HG02759 (cell line): ENCODE data around the gene MAFB.

Source experiments
- ATAC-seq: cut with Tn5 transposase; IDR thresholded peaks from one replicate; pipeline ENCODE4 v1.9.1; 2021; ENCODE audit warnings: mild to moderate bottlenecking, moderate library complexity; ENCODE audit not compliant: unreplicated experiment

MAFB gene

GRCh38 chr20:40703975-40704530 lies 15.0 kb upstream of the MAFB start:
- ATAC-seq = no peak

GRCh38 chr20:40702504-40702903 lies 13.5 kb upstream of the MAFB start:
- ATAC-seq = no peak

GRCh38 chr20:40698744-40699143 lies 9.7 kb upstream of the MAFB start:
- ATAC-seq = no peak

DNA sequence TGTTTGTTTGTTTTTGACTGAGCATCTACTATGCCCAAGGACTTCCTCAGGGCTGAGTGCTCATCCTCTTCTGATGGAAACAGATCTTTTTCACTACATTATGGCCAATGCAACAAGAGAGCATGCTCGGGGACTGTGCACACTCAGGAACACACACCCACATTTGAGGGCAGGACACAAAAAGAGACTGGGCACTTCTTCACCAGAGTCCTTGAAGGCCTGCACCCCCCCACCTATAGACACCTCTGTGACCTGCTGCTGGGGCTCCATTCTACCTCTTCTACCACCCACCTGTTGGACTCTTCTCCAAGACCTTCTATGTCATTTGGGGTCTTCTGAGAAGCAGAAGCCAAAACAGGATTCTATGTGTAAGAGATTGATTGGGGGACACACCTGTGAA lies 9.2 kb upstream of the MAFB start:
- ATAC-seq = no peak

DNA sequence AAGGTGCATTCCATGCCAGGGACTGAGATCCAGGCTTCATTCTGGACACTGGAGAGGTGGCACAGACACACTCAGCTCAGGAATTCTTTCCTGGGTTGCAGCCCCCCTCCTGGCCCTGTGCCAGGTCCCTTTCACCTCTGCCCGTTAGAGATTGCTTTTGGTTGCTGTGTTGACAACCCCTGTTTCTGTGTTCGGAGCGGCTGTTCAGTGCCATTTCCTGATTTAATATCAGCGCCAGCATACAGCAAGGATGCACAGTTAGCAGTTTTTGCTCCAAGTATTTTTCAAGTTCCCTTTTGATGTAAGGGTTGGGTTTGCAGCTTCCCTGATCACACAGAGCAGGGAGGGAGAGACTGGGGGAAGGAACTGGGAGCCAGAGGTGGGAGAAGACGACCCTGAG lies 8.5 kb upstream of the MAFB start:
- no peak for ATAC-seq

DNA sequence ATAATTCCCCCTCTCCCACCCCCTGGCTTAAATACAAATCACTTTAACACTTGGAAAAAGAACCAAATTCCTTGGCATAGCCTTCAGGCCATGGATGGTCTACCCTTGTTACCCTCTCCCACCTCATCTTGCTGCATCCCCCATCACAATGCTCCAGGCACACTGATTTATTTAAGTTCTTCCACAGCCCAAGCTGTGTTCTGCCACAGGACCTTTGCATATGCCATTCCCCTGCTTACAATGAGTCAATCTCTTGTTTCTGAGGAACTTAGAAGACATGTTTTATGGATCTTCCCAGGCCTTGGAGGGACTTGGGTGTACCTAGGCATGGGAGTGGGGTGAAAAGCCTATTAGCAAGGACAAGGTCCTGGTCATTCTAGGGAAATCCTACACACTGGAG lies 6.2 kb upstream of the MAFB start:
- no peak for ATAC-seq

DNA sequence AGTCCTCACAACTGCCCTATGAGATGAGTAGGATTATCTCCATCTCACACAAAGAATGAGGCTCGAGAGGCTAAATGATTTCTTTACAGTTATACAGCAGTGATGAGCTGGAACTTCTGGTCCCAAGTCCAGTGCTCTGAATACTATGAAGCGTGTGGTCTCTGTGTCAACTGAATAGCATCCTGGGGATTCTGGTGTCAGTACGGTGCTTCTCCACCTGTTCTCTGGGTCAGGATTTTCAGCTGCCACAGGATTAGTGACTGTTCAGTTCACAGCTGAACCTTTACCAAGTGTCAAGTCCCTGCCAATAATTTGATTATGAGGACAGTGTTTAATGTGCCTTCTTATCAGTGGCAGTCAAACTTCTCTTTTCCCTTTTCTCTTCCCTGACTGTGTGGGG lies 5.2 kb upstream of the MAFB start:
- ATAC-seq = no peak

DNA sequence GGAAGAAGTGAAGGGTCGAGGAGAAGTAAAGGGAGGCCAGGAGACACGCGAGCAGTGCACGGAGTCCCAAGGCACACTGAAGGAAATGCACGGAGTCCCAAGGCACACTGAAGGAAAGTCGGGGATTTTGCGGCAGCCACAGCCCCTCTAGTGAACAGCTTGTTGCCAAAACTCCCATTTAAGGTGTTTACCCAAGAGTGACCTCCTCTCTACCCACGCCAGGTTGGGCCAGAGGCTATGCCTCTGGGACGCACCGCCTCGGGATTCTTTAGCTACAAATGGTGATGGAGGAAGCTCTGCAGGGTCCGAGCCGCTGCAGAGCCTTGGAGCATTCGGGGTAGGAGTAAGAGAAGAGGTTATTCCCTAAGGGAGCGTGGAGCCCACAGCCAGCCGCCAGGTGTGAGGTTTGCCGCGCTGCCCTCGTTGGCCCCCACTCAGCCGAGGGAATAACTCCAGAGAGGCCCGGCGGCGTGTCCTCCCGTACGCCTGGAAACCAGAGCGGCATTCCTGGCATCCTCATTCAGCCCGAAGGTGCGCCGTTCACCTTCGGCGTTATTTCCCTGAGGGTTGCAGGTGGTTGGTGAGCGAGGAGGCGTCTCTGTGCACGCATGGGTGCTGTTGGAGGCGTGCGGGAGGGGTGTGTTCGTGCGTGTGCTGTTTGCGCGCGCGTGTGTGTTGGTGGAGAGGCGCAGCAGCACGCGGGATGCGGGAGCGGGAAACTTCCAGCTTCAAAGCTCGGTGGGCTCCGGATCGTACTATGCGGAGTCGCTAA lies 3.4 kb upstream of the MAFB start:
- ATAC-seq = no peak

- ATAC-seq = no peak
Measured at GRCh38 chr20:40691566-40692239, 2.7 kb upstream of the MAFB start.

- no peak for ATAC-seq
Measured at GRCh38 chr20:40690836-40691565, 2.0 kb upstream of the MAFB start.

GRCh38 chr20:40689943-40690835 lies 1.2 kb upstream of the MAFB start:
- peak; percentile 63 for ATAC-seq

DNA sequence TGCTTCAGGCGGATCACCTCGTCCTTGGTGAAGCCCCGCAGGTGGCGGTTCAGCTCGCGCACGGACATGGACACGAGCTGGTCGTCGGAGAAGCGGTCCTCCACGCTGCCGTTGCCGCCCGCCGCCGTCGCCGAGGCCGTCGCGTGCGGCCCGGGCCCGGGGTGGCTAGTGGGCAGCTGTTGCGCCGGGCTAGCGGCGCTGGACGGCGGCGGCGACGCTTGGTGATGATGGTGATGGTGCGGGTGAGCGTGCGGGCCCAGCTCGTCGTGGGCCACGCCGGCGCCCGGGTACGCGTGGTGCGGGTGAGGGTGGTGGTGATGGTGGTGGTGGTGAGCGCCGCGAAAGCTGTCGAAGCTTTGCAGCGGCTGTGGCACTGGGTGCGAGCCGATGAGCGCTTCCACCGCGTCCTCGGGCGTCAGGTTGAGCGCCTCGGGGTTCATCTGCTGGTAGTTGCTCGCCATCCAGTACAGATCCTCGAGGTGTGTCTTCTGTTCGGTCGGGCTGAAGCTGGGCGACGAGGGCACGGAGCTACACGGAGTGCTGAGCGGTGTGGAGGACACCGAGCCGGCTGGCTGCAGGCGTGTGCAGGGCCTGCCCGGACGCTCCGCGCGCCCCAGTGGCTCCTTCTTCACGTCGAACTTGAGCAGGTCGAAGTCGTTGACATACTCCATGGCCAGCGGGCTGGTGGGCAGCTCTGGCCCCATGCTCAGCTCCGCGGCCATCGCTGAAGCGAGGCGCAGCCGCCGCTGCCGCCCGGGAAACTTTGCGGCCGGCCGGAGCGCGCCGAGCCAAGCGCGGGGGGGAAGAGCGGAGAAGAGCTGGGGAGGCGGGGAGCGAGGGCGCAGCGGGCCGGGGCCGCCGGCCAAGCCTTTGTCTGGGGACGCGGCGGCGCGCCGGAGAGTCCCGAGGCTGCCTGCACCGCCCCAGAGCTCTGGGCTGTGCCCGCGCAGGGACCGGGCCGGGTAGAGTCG lies 622 bp downstream of the MAFB start:
- ATAC-seq = no peak

- ATAC-seq = no peak
Measured at GRCh38 chr20:40687384-40688128, 1.5 kb downstream of the MAFB start.

DNA sequence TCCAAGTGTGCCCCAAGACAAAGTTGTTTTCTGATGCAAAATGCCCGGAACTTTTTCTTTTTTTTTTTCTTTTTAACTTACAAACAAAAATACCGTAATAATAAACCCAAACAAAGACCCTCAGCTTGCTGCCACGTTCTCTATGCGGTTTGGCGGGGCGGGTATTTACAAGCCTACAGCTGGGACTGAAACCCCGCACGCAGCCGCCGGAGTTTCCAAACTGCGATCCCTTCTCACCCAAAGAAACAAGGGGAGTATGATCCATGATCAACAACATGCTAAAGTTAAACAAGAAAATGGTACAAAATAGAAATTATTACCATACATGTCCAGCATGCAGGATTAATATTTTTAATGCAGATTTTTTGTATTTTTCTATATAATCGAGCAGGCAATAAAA lies 2.1 kb downstream of the MAFB start:
- ATAC-seq = no peak

DNA sequence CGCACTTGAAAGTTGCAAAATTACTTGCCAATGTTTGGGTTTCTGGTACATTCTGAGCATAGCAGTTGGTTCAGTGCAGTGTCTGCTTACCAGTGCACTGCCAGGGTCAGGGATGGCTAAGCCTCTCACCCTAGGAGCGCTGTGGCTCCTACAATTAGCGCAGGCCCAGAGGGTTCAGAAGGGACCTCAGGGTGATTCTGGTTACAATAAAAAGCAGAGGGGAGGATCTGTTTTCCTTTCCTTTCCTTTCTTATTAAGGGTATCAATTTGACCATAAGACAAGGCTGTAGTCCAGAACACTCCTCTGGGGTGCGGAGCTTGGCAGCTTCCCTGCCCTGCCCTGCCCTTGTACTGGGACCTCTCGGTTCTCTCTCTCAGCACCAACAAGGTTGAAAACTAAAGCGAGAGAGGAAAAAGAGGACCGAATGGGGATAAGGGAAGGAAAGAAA lies 2.6 kb downstream of the MAFB start:
- no peak for ATAC-seq

DNA sequence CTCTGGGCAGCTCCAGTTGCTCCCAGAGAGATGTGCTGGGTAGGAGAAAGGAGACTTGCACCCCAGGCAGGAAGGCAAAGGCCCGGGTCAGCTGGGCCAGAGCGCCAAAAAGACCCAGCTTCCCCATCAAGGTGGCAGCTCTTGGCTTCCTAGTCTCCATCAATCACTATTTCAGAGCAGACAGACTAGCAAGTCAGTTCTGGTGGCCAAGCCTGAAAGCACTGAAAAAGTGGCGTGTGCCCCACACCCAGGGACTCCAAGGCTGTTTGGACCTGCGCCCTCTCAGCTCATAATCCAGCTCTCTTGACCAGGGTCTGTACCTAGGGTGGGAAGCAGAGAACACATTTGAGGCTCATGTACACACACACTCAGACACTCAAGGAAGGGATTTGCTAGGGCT lies 3.7 kb downstream of the MAFB start:
- no peak for ATAC-seq

DNA sequence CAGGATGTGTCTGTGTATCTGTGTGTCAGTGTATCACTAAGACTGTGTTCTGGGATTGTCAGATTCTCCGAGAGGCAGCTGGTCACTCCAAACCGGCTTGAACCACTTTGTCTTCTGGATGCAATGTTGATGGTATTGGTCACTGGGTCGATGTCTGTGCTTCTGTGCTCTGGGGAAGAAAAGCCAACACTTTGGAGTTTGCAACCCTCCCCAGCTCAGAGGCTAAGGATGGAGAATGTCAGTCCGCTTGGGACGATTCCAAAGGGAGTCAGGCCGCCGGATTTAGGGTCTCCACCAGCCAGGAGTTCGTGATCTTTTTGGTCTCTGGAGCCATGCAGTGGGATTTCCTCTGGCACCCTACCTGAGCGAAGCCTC lies 5.2 kb downstream of the MAFB start:
- no peak for ATAC-seq

DNA sequence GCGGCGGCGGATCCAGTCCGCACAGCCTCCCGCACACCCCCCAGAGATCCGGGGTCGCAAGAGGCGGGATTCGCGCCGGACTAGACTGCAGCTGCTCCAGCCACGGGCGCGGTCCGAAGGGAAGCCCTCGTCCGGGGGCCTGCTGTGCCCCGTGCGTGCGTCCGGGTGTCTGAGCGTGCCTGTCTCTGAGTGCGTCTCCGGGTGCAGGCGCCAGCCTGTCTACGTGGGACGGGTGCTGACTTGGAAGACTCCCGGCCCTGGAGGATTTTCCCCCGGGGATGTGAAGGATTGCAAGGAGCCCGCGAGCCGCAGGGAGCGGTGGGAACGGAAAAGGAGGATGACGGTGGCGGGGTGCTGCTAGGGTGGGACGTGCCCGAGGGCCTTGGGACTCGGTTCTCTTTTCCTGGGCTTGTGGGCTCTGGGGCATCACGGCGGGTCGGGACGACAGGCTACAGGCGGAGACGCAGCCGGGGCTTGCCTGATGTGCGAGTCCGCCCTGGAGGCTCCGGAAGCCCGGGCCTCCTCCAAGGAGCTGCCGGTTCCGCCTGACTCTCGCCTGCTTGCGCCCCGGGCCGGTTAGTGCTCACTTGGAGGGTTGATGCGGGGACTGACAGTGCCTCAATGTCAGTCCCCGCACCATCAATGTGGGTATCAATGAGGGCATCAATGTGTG lies 5.7 kb downstream of the MAFB start:
- no peak for ATAC-seq
